RWPE2 (cell line): ENCODE results near the gene PTPRN2.
"Not testable (repeated sequence)": the region's sequence is repeated elsewhere in the genome, so short reads cannot be mapped to it uniquely, and the experiment has no call there.

Experiments
- ATAC-seq: fragments of 200-7000 bp; cut with Tn5 transposase; 3 replicates; pipeline ENCODE4 v1.9.1; 2021; ENCODE audit warnings: low read depth
- DNase-seq: peaks from one replicate; pipeline ENCODE4 v3.0.0-alpha.2; 2020; ENCODE audit warnings: low spot score
- H3K27ac ChIP-seq: fragments of 450-650 bp; 2 replicates; pipeline ENCODE4 v1.5.1; 2017; ENCODE audit warnings: mild to moderate bottlenecking; ENCODE audit not compliant: poor library complexity, severe bottlenecking
- H3K27me3 ChIP-seq: fragments of 250-450 bp; sonication (Bioruptor Pico); 2 replicates; pipeline ENCODE4 v1.5.1; 2021; ENCODE audit warnings: mild to moderate bottlenecking, moderate library complexity; ENCODE audit not compliant: insufficient read depth, poor library complexity, severe bottlenecking
- H3K36me3 ChIP-seq: fragments of 250-450 bp; sonication (Bioruptor Pico); 2 replicates; pipeline ENCODE4 v1.5.1; 2020; ENCODE audit warnings: low read depth, mild to moderate bottlenecking, moderate library complexity
- H3K4me1 ChIP-seq: fragments of 250-450 bp; sonication (Bioruptor Pico); 2 replicates; pipeline ENCODE4 v1.5.1; 2021; ENCODE audit warnings: mild to moderate bottlenecking, moderate library complexity; ENCODE audit not compliant: insufficient read depth, poor library complexity, severe bottlenecking
- H3K4me3 ChIP-seq: fragments of 250-450 bp; sonication (Bioruptor Pico); 2 replicates; pipeline ENCODE4 v1.5.1; 2021; ENCODE audit warnings: mild to moderate bottlenecking, moderate library complexity; ENCODE audit not compliant: severe bottlenecking
- H3K9me3 ChIP-seq: fragments of 250-450 bp; sonication (Bioruptor Pico); 2 replicates; pipeline ENCODE4 v1.5.1; 2021; ENCODE audit warnings: mild to moderate bottlenecking, moderate library complexity; ENCODE audit not compliant: severe bottlenecking
- TF ChIP-seq, protein P1 (sequence below): fragments of 450-650 bp; IDR thresholded peaks from one replicate; pipeline ENCODE4 v1.5.1; 2017; ENCODE audit warnings: mild to moderate bottlenecking, moderate library complexity; ENCODE audit not compliant: poor library complexity, severe bottlenecking

PTPRN2 gene

DNA sequence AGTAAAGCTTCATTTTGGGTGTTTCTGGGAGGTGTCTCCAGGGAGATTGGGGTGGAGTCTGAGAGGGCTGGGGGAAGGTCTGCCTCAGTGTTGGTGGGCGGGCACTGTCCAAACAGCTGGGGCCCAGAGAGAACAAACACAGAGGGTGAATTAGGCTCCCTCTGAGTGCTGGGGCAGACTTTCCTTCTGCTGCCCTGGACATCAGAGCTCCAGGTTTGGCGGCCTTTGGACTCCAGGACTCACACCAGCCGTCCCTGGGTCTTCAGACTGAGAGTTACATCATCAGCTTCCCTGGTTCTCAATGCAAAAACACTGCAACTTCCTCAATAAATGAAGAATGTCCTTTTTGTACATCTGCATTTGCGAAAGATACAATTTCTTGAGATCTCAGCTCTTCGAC, 427.4 kb downstream of the PTPRN2 start:
- Histone ChIP-seq H3K27ac (no peak overlapping the region), H3K36me3 (no peaks in the 10 kb centered on the region), H3K9me3 (peaks cover 10% of the 10 kb centered on the region), H3K4me1 (no peaks in the 10 kb centered on the region), H3K27me3 (no peaks in the 10 kb centered on the region), H3K4me3 (no peak overlapping the region)
- ATAC-seq (no peak), DNase-seq (no peak)
- TF ChIP-seq, protein P1, sequence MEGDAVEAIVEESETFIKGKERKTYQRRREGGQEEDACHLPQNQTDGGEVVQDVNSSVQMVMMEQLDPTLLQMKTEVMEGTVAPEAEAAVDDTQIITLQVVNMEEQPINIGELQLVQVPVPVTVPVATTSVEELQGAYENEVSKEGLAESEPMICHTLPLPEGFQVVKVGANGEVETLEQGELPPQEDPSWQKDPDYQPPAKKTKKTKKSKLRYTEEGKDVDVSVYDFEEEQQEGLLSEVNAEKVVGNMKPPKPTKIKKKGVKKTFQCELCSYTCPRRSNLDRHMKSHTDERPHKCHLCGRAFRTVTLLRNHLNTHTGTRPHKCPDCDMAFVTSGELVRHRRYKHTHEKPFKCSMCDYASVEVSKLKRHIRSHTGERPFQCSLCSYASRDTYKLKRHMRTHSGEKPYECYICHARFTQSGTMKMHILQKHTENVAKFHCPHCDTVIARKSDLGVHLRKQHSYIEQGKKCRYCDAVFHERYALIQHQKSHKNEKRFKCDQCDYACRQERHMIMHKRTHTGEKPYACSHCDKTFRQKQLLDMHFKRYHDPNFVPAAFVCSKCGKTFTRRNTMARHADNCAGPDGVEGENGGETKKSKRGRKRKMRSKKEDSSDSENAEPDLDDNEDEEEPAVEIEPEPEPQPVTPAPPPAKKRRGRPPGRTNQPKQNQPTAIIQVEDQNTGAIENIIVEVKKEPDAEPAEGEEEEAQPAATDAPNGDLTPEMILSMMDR, result no peak

DNA sequence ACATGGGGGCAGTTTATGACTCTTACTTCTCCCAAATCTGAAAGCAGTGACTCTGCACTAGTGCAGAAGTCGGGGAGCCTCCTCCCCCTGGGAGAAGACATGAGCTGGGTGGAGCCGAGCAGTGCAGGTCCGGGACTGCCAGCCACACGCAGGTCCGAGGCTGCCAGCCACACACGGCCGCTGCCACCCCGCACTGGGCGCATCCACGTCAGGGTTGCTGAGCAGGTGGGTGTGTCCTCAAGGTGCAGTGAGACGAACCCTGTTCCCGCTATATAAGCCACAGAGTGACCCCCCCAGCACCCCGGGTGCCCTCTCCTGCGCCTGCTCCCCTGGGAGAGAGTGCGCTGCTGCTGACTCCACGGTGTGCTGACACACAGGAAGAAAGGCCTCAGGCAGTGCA, 430.2 kb downstream of the PTPRN2 start:
- no peak for ATAC-seq
- peaks cover 10% of the 10 kb centered on the region for H3K9me3 ChIP-seq
- TF ChIP-seq, protein P1, result no peak

DNA sequence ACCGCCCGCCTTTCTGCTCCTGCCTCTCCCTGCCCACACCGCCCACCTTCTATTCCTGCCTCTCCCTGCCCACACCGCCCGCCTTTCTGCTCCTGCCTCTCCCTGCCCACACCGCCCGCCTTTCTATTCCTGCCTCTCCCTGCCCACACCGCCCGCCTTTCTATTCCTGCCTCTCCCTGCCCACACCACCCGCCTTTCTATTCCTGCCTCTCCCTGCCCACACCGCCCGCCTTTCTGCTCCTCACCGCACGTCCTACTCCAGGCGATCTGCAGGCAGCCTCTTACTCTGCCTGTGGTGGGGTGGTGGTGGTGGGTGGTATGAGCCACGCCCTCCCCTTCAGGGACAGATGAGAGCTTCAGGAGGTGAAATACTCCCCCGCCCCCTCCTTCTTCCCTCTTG, 436.4 kb downstream of the PTPRN2 start:
- not testable (repeated sequence) for H3K36me3 ChIP-seq, ATAC-seq, H3K27me3 ChIP-seq, H3K4me3 ChIP-seq, H3K27ac ChIP-seq, H3K9me3 ChIP-seq, H3K4me1 ChIP-seq
- peak; percentile 98 for DNase-seq

More for the DNA sequence above, 430.2 kb downstream of the PTPRN2 start:
- H3K4me1 ChIP-seq, result no peaks in the 10 kb centered on the region
- no peak for DNase-seq
- no peak overlapping the region for H3K27ac ChIP-seq
- H3K36me3 ChIP-seq, result no peaks in the 10 kb centered on the region
- H3K4me3 ChIP-seq, result no peak overlapping the region
- H3K27me3 ChIP-seq, result no peaks in the 10 kb centered on the region

DNA sequence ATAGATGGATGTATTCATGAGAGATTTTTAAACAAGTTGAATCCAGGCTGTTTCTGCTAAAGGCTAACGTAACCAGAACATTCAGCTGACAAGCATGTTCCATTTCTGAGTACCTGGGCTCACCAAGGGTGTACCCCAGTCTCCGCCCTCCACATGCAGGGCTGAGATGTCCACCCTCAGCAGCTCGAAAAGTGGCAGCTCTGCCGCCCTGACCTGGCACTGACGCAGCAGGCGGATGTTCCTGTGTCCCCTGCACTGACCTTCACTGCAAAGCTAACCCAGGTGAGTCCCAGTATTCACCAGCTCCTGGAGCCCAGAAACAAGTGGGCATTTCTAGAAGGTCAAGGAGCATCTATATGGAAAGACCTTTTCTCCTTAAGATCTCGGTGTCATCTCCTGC, 437.4 kb downstream of the PTPRN2 start:
- peaks cover 5% of the 10 kb centered on the region for H3K9me3 ChIP-seq
- no peaks in the 10 kb centered on the region for H3K27me3 ChIP-seq
- no peak overlapping the region for H3K4me3 ChIP-seq
- DNase-seq (no peak), ATAC-seq (no peak)
- H3K27ac ChIP-seq, result no peak overlapping the region
- TF ChIP-seq, protein P1, result no peak
- H3K4me1 ChIP-seq, result no peaks in the 10 kb centered on the region
- no peaks in the 10 kb centered on the region for H3K36me3 ChIP-seq

DNA sequence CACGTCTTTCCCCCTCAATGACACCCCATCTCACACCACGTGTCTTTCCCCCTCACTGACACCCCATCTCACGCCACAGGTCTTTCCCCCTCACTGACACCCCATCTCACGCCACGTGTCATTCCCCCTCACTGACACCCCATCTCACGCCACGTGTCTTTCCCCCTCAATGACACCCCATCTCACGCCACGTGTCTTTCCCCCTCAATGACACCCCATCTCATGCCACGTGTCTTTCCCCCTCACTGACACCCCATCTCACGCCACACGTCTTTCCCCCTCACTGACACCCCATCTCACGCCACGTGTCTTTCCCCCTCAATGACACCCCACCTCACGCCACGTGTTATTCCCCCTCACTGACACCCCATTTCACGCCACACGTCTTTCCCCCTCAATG, 440.2 kb downstream of the PTPRN2 start:
- H3K27ac ChIP-seq, H3K36me3 ChIP-seq, H3K9me3 ChIP-seq, ATAC-seq, H3K4me3 ChIP-seq, H3K27me3 ChIP-seq, DNase-seq, H3K4me1 ChIP-seq: not testable (repeated sequence)

DNA sequence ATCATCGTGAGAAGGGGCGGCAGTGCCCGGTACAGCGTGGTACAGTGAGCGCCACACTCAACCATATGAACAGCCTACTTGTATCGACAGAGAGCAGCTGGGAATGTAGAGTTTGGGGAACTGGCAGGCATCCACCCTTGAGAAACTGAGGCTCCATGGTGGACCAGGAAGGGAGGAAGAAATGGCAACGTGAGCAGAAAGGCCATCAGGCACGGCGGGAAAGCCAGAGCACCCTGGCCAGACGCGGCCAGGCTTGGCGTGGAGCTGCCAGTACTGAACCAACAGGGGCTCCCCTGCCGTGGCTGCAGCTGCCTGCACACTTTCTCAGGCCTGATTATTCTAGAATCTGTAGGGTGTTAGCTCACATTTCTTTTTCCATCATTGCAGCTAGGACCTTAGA, 442.3 kb downstream of the PTPRN2 start:
- Histone ChIP-seq H3K36me3 (no peaks in the 10 kb centered on the region), H3K27me3 (no peaks in the 10 kb centered on the region), H3K4me1 (no peaks in the 10 kb centered on the region), H3K9me3 (peaks cover 10% of the 10 kb centered on the region), H3K4me3 (no peak overlapping the region), H3K27ac (no peak overlapping the region)
- no peak for ATAC-seq
- TF ChIP-seq, protein P1, result no peak
- DNase-seq, result no peak
